Nephron (organoid): ENCODE data around the gene USP44.
"Not testable (repeated sequence)": the region's sequence is repeated elsewhere in the genome, so short reads cannot be mapped to it uniquely, and the experiment has no call there.

Experiments
- H3K27ac Mint-ChIP-seq, 3 experiments: 2 replicates each; pipeline ENCODE4 v1.8.0; 2020; ENCODE audit warnings: mixed read lengths in 3 of 3, mild to moderate bottlenecking in 2 of 3, moderate library complexity in 1 of 3
- H3K27me3 Mint-ChIP-seq: 2 replicates; pipeline ENCODE4 v1.8.0; 2021; ENCODE audit warnings: low read depth, mild to moderate bottlenecking, moderate library complexity, mixed read lengths
- H3K36me3 Mint-ChIP-seq: 2 replicates; pipeline ENCODE4 v1.8.0; 2020; ENCODE audit warnings: low read depth, mixed read lengths
- H3K4me1 Mint-ChIP-seq: 2 replicates; pipeline ENCODE4 v1.8.0; 2020; ENCODE audit warnings: mixed read lengths
- H3K4me3 Mint-ChIP-seq, 3 experiments: 2 replicates each; pipeline ENCODE4 v1.8.0; 2020; ENCODE audit warnings: mild to moderate bottlenecking in 3 of 3, mixed read lengths in 3 of 3, moderate library complexity in 2 of 3
- H3K9me3 Mint-ChIP-seq: 2 replicates; pipeline ENCODE4 v1.8.0; 2020; ENCODE audit warnings: mixed read lengths
- CTCF ChIP-seq, 3 experiments: fragments of 200-600 bp; sonication (generic); IDR thresholded peaks; one replicate each; pipeline ENCODE4 v1.5.0; 2021; ENCODE audit warnings: antibody characterized with exemption in 3 of 3; ENCODE audit not compliant: unreplicated experiment in 3 of 3

USP44 gene

GRCh38 chr12:95494888-95495287, 56.4 kb downstream of the USP44 start:
- Mint-ChIP-seq H3K27ac (no peak overlapping the region), H3K9me3 (peaks cover 15% of the 10 kb centered on the region), H3K27me3 (no peaks in the 10 kb centered on the region), H3K4me1 (no peaks in the 10 kb centered on the region), H3K36me3 (peaks cover 77% of the 10 kb centered on the region), H3K4me3 (no peak overlapping the region)
- TF ChIP-seq CTCF (IDR thresholded peaks at IDR 0.05; ENCODE audit: unreplicated experiment in 3 of 3): no peak

- Mint-ChIP-seq H3K4me1 (no peaks in the 10 kb centered on the region), H3K27ac (no peak overlapping the region), H3K4me3 (no peak overlapping the region), H3K9me3 (peaks cover 2% of the 10 kb centered on the region), H3K27me3 (no peaks in the 10 kb centered on the region), H3K36me3 (peaks cover 71% of the 10 kb centered on the region)
- TF ChIP-seq CTCF (IDR thresholded peaks at IDR 0.05; ENCODE audit: unreplicated experiment in 3 of 3): no peak
These were observed 58.8 kb downstream of the USP44 start for GRCh38 chr12:95492462-95492861.

GRCh38 chr12:95487024-95487423, 64.3 kb downstream of the USP44 start:
- Mint-ChIP-seq H3K27me3 (no peaks in the 10 kb centered on the region), H3K4me1 (no peaks in the 10 kb centered on the region), H3K27ac (no peak overlapping the region), H3K4me3 (no peak overlapping the region), H3K9me3 (no peaks in the 10 kb centered on the region), H3K36me3 (peaks cover 68% of the 10 kb centered on the region)
- TF ChIP-seq CTCF (IDR thresholded peaks at IDR 0.05; ENCODE audit: unreplicated experiment in 3 of 3): no peak

- Mint-ChIP-seq H3K4me1 (peaks cover 12% of the 10 kb centered on the region), H3K27me3 (no peaks in the 10 kb centered on the region), H3K36me3 (peaks cover 67% of the 10 kb centered on the region), H3K27ac (no peak overlapping the region), H3K9me3 (no peaks in the 10 kb centered on the region), H3K4me3 (no peak overlapping the region)
- no peak for TF ChIP-seq CTCF (IDR thresholded peaks at IDR 0.05; ENCODE audit: unreplicated experiment in 3 of 3)
These were observed 66.8 kb downstream of the USP44 start for GRCh38 chr12:95484524-95484923.

- not testable (repeated sequence) for H3K27ac Mint-ChIP-seq, H3K4me3 Mint-ChIP-seq, H3K9me3 Mint-ChIP-seq, H3K27me3 Mint-ChIP-seq
- Mint-ChIP-seq H3K4me1 (peaks cover 19% of the 10 kb centered on the region), H3K36me3 (peaks cover 73% of the 10 kb centered on the region)
These were observed 68.7 kb downstream of the USP44 start for GRCh38 chr12:95482564-95482963.

- Mint-ChIP-seq H3K9me3 (no peaks in the 10 kb centered on the region), H3K4me3 (no peak overlapping the region), H3K4me1 (peaks cover 19% of the 10 kb centered on the region), H3K27me3 (no peaks in the 10 kb centered on the region), H3K36me3 (peaks cover 71% of the 10 kb centered on the region), H3K27ac (no peak overlapping the region)
- no peak for TF ChIP-seq CTCF (IDR thresholded peaks at IDR 0.05; ENCODE audit: unreplicated experiment in 3 of 3)
These were observed 69.4 kb downstream of the USP44 start for GRCh38 chr12:95481888-95482287.
